HG03354 (cell line): Measurements from ENCODE around the gene PRKG1.
"Not testable (repeated sequence)": the region's sequence is repeated elsewhere in the genome, so short reads cannot be mapped to it uniquely, and the experiment has no call there.

Experiments
- ATAC-seq: cut with Tn5 transposase; IDR thresholded peaks from one replicate; pipeline ENCODE4 v1.9.1; 2021; ENCODE audit warnings: mild to moderate bottlenecking; ENCODE audit not compliant: unreplicated experiment, poor library complexity, severe bottlenecking

The PRKG1 gene

DNA sequence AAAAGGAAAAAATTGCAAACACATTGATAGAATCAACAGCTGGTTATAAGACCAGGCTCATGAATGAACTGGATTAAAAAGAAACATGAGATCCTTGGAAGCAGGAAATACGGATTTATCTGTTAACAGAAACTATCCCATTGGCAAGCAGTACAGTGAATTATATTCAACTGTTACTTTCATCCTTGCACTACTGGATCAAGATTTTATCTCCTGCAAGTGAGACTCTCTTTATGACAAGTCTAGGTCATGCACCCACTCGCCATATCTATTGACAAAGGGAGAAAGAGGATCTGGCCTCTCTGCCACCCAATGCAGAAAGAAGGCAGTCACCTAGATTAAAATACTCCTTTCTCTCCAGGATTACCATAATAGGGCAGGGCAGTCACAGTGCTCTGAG, 583.7 kb downstream of the PRKG1 start:
- no peak for ATAC-seq

DNA sequence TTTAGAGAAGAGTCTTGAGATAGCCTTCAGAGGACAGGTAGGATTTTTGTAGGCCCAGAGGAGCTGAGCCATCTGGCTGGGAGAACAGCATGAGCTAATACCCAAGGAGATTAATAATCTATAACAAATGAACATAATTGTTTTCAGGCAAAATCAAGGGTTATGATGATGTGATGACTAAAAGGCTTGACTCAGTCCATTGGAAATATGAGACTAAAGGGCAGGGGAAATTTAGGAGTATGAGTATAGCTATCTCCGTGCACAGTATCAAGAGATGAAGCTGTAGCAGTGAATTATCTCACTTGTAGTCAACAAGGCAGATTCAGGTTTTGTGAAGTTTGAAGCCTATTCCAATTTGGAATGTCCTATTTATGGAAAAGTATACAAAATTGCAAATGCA, 585.1 kb downstream of the PRKG1 start:
- no peak for ATAC-seq

DNA sequence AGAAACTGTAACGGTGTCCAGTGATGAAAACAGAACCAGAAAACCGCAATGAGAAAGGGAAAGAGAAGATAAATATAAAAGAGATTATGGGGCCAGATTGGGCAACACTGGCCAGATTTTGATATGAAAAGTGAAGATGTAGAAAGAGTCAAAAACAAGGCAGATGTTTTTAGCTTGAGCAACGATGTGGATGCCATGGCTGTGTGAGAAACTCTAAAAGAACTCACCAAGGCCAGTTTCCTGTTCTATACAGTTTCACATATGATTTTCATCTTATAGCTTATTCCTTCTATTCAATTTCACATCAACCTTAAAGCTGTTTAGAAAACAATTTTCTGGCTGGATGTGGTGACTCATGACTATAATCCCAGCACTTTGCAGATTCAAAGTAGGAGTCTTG, 588.8 kb downstream of the PRKG1 start:
- ATAC-seq = no peak

DNA sequence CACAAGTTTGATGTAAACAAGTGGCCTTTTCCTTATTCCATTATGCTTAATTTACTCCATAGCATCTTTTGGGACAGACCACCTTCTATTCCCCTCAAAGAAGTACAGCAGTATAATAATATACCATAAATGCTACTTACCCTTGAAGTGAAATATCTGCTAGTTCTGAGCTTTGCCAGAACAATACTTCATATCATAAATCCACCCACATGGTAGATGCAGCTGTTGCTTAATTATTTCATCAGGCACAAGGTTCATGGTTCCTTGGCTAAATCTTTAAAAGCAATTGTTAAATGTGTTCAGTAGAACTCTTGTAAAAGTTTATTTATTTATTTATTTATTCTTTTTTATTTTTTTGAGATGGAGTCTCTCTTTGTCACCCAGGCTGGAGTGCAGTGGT, 592.2 kb downstream of the PRKG1 start:
- no peak for ATAC-seq

DNA sequence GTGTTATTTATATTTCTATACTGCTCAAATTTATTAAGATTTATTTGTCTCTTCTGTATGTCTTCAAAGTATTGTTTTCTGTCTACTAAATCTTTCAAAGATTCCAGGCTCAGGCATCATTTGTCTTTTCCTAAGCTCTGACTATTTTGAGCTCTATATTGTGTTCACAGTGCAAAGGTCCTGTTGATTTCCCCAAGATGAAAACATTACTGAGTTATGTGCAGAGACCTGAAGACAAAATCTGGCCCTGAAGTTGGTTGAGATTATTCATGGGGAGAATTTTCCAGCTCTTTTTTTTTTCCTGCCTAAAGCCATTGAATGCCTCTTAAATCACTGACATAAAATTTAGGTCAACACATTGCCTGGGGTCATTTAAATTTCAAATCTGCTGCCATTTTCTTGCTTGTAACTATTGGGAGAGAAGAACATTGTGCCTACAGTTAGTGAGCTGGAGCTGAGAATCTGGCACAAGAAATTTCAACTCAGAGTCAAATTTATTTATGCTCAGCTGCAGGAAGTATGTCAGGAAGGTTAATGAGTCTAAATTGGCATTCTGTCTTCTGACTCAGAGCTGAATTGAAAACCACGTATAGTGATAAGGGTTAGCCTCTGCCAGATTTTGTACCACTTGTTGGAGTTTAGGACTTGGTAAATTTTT, 593.5 kb downstream of the PRKG1 start:
- ATAC-seq = no peak

DNA sequence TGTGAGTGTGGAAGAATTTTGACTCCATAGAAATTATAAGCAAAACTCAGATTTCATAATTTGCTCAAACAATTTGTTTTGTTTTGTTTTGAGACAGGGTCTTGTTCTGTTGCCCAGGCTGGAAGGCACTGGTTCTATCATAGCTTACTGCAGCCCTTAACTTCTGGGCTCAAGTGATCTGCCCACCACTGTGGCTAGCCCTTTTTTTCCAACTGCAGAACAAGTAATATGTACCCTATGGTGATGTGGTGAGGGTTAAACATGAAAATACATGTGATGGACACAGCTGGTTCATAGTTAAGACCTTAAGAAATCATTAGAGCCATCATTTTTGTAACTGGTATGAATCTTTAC, 594.0 kb downstream of the PRKG1 start:
- ATAC-seq = no peak

DNA sequence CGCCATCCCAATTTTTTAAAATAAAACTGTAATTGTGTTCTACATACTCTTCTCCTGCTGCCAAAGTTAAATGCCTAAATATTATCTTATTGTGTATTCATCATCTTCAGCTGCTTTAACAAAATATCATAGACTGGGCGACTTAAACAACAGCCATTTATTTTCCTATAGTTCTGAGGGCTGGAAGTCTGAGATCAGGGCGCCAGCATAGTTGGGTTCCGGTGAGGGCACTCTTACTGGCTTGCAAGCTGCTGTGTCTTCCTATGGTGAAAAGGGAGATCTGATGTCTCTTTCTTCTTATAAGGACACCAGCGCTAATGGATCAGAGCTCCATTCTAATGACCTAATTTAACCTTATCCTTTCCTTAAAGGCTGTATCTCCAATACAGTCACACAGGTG, 594.8 kb downstream of the PRKG1 start:
- ATAC-seq = no peak

DNA sequence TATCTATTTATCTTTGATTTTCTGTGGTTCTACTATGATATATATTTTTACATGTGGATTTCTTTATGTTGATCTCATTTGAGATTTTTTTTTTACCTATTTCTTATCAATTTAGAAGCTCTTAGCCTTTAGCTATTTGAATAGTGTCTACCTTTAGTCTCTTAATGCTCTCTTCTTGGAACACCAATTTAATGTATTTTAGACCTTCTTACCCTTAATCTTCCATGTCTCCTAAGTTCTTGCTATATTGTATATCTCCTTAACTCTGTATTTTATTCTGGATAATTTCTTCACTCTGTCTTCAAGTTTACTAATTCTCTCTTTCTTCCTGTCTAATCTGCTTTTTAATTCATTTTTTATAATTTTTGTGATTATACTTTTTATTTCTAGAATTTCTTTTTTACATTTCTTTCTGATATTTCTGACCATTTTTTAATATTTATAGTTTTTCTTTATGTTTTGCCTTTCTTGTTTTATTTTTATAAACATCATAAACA, 597.8 kb downstream of the PRKG1 start:
- ATAC-seq = no peak

DNA sequence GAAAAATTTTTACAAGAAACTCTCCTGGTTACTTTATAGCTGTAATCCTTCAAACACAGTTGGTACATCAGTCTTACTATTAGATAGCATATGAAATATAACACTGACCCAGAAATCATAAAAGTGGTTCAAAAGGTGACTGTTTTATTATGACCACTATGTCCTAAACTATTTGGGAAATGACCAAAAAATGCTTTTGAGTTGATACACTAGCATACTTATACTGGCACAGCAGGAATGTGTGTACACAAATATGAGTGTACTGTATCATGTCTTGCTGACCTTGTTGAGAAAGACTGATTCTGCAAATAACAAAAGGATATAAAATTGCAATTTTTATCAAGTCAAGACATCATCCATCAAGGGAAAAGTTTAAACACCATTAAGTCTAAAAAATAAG, 600.8 kb downstream of the PRKG1 start:
- no peak for ATAC-seq

DNA sequence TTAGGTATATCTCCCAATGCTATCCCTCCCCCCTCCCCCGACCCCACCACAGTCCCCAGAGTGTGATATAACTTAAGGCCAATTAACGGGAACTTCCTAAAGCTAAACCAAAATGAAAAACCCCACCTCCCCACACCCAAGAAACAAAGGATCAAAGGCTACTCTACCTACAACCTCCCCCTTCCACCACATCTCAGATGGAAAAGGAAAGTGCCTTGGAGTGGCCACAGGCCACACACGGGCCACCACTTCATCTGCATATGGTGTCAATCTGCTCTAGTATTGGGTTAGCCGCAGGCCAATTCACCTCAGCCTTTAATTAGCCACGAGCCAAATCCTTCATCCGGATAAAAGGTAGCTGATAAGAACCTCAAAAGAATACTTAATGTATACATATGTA, 605.6 kb downstream of the PRKG1 start:
- no peak for ATAC-seq

DNA sequence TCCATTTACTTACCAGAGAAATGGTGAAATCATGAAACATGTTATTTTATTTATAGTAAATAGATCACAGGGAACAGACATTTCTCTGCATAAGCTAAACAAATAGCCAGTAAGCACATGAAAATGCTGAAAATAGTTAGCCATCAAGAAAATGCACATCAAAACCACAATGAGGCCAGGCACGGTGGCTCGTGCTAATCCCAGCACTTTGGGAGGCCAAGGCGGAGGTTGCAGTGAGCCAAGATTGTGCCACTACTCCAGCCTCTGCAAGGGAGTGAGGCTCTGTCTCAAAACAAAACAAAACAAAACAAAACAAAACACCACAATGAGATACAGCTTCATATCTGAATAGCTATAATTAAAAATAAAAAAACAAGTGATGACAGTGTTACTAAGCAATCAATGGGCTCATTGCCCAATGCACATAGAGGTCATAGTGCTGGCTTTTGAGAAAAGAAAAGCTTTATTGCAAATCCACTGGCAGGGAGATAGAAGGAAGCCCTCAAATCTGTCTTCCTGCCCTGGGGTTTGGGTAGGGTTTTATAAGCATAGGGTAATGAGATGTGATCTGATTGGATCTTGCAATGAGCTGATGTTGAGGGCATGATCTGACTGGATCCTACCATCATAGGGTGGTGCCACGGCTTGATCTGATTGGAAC, 608.9 kb downstream of the PRKG1 start:
- no peak for ATAC-seq

DNA sequence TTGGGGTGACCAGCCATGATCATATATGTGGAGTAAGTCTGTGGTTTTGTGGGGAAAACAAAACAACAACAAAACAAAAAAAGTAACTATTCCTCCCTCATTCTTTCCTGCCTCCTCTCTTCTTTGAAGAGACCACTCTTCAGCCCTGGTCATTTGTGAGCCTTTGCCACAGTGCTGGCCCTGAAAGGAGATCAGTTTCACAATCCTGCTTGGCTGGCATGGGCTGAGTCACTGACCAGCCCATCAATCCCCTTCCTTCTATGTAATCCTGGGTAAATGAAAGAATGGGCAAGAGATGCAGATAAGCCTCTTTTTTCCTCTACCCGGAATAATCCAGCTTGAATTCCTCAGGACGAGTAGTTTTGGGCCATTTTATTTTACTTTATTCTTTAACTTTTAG, 611.5 kb downstream of the PRKG1 start:
- no peak for ATAC-seq

DNA sequence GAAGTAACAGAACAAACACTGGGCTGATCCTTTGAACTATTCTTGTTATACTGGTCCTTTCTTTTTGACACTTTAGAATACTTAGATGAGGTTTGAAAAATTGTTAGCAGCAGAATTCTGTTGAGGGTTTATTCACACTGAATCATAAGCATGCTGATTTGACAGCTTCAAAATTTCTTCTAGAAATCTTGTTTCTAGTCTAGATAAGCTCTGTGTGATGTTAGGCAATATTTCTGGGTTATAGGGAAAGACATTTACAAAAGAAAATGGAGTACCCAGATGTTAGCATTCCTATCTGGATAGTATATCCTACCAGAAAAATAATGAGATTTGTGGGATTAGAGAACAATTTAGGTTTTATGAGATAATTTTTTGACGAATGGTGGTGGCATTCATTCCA, 613.0 kb downstream of the PRKG1 start:
- ATAC-seq = no peak

DNA sequence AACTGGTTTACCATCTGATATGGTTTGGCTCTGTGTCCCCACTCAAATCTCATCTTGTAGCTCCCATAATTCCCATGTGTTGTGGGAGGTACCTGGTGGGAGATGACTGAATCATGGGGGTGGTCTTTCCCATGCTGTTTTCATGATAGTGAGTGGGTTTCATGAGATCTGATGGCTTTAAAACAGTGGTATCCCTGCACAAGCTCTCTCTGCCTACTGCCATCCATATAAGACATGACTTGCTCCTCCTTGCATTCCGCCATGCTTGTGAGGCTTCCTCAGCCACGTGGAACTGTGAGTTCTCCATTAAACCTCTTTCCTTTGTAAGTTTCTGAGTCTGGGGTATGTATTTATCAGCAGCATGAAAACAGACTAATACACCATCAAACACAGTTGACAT, 614.5 kb downstream of the PRKG1 start:
- not testable (repeated sequence) for ATAC-seq

DNA sequence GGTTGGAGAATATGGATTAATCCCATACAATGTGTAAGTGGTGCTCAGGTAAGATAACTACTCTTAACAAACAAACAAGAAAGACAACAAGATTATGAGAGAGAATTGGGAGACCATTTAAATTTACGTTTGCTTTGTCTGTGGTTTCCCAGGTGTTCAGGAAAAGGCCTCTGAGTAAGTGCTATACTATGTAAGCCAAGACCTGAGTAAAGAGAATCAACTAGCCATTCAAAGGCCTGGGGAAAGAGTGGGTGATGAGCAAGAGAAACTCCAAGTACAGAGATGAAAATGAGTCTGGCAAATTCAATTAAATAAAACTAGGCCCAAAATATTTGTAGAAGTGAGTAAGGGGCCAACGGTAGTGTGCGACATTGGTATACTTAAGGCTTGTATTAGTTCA, 615.2 kb downstream of the PRKG1 start:
- no peak for ATAC-seq

DNA sequence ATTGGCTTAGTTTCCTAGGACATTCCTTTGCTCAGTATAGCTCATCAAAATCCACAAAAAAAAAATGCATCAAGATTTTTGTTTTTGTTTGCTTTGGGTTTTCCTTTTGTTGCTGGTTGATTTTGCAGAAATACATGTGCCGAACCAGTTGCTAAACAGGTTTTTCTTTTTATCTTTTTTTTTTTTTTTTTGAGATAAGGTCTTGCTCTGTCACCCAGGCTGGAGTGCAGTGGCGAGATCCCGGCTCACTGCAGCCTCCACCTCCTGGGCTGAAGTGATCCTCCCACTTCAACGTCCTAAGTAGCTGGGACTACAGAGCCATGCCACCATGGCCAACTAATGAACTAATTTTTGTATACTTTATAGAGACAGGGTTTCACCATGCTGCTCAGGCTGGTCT, 616.8 kb downstream of the PRKG1 start:
- no peak for ATAC-seq

DNA sequence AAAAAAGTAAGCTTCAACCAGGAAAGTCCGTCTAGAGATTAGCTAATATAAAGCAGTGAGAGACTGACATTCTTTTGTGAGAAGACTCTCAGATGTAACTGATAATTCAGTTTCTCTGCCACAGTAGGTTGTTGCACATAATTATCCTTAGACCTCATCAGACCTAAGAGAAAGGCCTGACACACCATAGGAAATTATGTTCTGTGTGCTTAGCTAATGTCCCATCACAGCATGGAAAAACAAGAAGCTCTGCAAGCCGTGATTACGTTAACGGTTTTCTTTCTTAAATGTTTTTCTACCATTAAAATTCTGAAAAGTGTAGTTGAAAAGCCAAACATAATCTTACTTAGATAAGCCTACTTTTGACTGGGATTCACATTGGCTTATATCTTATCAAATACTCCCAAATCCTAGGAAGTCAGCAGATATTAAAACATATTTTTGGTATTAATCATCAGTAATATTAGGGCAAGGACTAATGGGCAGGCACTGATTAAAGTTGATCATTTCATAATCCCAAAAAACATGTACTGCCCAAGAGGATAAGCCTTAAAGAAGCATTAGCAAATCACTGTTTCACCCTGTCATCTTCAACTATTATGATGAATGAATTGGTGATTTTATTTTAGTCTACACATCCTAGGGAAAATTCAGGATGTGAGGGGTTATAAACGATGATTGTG, 619.9 kb downstream of the PRKG1 start:
- no peak for ATAC-seq

DNA sequence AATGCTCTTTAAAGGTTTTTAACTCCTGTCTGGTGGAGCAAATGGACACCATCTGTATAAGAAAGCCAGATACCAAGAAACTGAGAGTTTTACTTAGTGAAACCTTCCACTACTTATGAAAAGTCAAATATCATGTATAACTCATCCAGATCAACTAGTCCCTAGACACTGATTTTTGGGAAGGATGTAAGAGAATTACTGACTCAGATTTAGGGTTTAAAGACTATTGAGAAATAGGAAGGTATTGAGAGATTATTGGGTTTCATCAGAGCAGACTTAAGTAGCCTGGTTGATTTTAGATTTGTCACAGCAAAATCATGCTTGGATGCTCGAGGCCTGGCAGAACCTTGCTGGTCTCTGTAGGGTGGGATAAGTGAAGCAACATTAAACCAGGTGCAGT, 622.0 kb downstream of the PRKG1 start:
- ATAC-seq = no peak

DNA sequence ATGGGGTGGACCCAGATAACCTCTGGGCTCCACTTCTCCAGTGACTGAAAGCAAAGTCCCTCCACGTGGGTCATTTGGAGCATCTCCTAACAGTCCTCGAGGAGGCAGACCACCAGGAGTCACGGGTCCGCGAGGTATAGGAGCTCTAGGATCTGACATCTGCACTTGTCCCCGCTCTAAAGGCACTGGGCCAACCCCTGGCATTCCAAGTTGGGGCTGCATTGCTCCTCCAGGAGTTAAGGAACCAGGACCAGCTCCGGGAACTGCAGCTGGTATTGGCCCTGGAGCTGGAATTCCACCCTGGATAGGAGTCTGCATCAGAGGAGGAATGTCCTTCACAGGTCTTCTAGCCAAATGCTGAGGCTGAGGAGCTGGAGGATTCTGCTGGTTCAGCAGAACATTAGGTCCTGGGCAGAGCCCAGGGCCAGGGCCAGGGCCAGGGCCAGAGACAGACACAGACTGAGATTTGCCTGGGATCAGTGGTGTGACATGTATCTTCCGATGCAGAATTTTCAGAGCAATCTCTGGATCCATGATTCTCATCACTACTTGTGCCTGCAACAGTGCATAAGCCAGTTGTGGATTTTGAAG, 624.3 kb downstream of the PRKG1 start:
- ATAC-seq = no peak

DNA sequence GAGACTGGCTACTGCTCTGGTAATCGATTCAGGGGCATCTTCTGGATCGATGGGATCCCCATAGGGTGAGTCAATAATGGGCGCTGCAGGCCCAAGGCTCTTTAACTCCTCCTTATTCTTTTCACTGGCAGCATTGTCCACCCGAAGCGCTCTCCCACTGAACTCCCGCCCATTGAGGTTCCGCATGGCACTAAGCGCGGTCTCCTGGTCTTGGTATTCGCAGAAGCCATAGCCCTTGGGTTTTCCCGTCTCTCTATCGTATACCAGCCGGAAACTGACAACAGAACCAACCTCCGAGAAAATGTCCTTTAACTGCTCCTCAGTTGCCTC, 624.8 kb downstream of the PRKG1 start:
- peak; percentile 35 for ATAC-seq
